ENCODE data around the gene ZNF423. TPM values are rescaled to one million over a fixed set of nuclear protein-coding genes. Genes with fewer than 3 reads are reported as not detected.

Gene ZNF423
- total and polyA plus RNA-seq, 2 experiments from 2014 or later, result 14.9 to 41.8 TPM

DNA sequence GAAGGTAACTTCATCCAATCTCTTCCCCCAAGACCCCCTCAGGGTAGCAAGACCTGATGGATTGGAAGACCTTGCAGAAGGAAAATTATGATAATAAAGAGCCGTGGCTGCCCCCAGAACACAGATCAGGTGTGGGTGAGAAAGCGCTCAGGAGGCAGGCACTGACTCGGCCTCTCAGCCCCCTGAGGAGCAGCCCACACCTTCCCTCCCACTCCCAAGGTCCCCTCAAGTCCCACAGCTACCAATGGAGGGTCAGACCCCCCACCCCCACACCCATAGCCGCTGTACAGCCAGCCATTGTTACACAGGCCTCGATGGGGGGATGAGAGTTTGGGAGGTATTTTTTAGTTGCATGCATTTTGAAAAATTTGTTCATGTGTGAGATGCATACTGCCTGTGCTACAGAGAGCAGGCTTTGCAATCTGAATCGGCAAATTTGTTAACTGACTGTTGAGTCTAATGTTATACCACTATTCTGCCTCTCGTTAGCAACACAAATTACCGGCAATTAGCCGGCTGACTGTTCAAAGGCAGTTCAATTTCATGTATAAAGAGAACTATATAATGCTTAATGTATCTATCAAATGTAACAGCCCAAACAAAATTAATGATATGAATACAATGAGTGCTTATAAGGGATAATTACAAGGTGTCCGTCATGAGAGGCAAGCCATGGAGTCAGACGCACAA lies 270.6 kb downstream of the ZNF423 start:
- Histone ChIP-seq H3K4me2 (no peak overlapping the region), H2AFZ (no peak overlapping the region), H4K20me1 (replicated peaks; ENCODE audit: insufficient read depth) (no peaks in the 10 kb centered on the region), H3K79me2 (replicated peaks; ENCODE audit: insufficient read depth) (no peaks in the 10 kb centered on the region), H3K9me2 (ENCODE audit: insufficient read depth) (no peaks in the 10 kb centered on the region; the same call in 1 of the 2 replicates), H3K4me1 (ENCODE audit: insufficient read depth) (peaks cover 8% of the 10 kb centered on the region), H3F3A (replicated peaks; ENCODE audit: low read depth) (no peaks in the 10 kb centered on the region), H3K27me3 (ENCODE audit: insufficient read depth) (no peaks in the 10 kb centered on the region), H3K27ac (ENCODE audit: low read depth) (no peak overlapping the region), H3K36me3 (ENCODE audit: insufficient read depth) (no peaks in the 10 kb centered on the region), H3K4me3 (no peak overlapping the region)
- ATAC-seq, result no peak
- no peak overlapping the region for H3K4me3 Mint-ChIP-seq
- peaks cover 3% of the 10 kb centered on the region; the same call in 2 of the 3 replicates for H3K9me3 Mint-ChIP-seq
- H3K4me1 Mint-ChIP-seq, result peaks cover 49% of the 10 kb centered on the region
- H3K36me3 Mint-ChIP-seq (ENCODE audit: low read depth), result no peaks in the 10 kb centered on the region
- H3K27ac Mint-ChIP-seq, result no peak overlapping the region
- TF ChIP-seq, protein P1, sequence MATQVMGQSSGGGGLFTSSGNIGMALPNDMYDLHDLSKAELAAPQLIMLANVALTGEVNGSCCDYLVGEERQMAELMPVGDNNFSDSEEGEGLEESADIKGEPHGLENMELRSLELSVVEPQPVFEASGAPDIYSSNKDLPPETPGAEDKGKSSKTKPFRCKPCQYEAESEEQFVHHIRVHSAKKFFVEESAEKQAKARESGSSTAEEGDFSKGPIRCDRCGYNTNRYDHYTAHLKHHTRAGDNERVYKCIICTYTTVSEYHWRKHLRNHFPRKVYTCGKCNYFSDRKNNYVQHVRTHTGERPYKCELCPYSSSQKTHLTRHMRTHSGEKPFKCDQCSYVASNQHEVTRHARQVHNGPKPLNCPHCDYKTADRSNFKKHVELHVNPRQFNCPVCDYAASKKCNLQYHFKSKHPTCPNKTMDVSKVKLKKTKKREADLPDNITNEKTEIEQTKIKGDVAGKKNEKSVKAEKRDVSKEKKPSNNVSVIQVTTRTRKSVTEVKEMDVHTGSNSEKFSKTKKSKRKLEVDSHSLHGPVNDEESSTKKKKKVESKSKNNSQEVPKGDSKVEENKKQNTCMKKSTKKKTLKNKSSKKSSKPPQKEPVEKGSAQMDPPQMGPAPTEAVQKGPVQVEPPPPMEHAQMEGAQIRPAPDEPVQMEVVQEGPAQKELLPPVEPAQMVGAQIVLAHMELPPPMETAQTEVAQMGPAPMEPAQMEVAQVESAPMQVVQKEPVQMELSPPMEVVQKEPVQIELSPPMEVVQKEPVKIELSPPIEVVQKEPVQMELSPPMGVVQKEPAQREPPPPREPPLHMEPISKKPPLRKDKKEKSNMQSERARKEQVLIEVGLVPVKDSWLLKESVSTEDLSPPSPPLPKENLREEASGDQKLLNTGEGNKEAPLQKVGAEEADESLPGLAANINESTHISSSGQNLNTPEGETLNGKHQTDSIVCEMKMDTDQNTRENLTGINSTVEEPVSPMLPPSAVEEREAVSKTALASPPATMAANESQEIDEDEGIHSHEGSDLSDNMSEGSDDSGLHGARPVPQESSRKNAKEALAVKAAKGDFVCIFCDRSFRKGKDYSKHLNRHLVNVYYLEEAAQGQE (IDR thresholded peaks at IDR 0.05; ENCODE audit: unreplicated experiment), result no peak
- TF ChIP-seq, protein P2, sequence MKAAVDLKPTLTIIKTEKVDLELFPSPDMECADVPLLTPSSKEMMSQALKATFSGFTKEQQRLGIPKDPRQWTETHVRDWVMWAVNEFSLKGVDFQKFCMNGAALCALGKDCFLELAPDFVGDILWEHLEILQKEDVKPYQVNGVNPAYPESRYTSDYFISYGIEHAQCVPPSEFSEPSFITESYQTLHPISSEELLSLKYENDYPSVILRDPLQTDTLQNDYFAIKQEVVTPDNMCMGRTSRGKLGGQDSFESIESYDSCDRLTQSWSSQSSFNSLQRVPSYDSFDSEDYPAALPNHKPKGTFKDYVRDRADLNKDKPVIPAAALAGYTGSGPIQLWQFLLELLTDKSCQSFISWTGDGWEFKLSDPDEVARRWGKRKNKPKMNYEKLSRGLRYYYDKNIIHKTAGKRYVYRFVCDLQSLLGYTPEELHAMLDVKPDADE (IDR thresholded peaks at IDR 0.05), result no peak
- TF ChIP-seq POLR2AphosphoS5 (IDR thresholded peaks at IDR 0.05; ENCODE audit: low read depth), result no peak
- TF ChIP-seq EZH2 (IDR thresholded peaks at IDR 0.05; ENCODE audit: low read depth, unreplicated experiment), result no peak
- no peak for TF ChIP-seq ZNF114 (CRISPR knock-in tag; IDR thresholded peaks at IDR 0.05)
- TF ChIP-seq, protein P3, sequence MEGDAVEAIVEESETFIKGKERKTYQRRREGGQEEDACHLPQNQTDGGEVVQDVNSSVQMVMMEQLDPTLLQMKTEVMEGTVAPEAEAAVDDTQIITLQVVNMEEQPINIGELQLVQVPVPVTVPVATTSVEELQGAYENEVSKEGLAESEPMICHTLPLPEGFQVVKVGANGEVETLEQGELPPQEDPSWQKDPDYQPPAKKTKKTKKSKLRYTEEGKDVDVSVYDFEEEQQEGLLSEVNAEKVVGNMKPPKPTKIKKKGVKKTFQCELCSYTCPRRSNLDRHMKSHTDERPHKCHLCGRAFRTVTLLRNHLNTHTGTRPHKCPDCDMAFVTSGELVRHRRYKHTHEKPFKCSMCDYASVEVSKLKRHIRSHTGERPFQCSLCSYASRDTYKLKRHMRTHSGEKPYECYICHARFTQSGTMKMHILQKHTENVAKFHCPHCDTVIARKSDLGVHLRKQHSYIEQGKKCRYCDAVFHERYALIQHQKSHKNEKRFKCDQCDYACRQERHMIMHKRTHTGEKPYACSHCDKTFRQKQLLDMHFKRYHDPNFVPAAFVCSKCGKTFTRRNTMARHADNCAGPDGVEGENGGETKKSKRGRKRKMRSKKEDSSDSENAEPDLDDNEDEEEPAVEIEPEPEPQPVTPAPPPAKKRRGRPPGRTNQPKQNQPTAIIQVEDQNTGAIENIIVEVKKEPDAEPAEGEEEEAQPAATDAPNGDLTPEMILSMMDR (conservative IDR thresholded peaks at IDR 0.05; ENCODE audit: low read depth in 2 of 2), result no peak
- no peak for TF ChIP-seq STAT1 (IDR thresholded peaks at IDR 0.05; ENCODE audit: unreplicated experiment)
- TF ChIP-seq NANOG (IDR thresholded peaks at IDR 0.05; ENCODE audit: borderline replicate concordance), result no peak
- TF ChIP-seq EZH2phosphoT487 (IDR thresholded peaks at IDR 0.05; ENCODE audit: unreplicated experiment), result no peak
- no peak for TF ChIP-seq ZNF331 (CRISPR knock-in tag; IDR thresholded peaks at IDR 0.05; ENCODE audit: low read depth)
- TF ChIP-seq, protein P4, sequence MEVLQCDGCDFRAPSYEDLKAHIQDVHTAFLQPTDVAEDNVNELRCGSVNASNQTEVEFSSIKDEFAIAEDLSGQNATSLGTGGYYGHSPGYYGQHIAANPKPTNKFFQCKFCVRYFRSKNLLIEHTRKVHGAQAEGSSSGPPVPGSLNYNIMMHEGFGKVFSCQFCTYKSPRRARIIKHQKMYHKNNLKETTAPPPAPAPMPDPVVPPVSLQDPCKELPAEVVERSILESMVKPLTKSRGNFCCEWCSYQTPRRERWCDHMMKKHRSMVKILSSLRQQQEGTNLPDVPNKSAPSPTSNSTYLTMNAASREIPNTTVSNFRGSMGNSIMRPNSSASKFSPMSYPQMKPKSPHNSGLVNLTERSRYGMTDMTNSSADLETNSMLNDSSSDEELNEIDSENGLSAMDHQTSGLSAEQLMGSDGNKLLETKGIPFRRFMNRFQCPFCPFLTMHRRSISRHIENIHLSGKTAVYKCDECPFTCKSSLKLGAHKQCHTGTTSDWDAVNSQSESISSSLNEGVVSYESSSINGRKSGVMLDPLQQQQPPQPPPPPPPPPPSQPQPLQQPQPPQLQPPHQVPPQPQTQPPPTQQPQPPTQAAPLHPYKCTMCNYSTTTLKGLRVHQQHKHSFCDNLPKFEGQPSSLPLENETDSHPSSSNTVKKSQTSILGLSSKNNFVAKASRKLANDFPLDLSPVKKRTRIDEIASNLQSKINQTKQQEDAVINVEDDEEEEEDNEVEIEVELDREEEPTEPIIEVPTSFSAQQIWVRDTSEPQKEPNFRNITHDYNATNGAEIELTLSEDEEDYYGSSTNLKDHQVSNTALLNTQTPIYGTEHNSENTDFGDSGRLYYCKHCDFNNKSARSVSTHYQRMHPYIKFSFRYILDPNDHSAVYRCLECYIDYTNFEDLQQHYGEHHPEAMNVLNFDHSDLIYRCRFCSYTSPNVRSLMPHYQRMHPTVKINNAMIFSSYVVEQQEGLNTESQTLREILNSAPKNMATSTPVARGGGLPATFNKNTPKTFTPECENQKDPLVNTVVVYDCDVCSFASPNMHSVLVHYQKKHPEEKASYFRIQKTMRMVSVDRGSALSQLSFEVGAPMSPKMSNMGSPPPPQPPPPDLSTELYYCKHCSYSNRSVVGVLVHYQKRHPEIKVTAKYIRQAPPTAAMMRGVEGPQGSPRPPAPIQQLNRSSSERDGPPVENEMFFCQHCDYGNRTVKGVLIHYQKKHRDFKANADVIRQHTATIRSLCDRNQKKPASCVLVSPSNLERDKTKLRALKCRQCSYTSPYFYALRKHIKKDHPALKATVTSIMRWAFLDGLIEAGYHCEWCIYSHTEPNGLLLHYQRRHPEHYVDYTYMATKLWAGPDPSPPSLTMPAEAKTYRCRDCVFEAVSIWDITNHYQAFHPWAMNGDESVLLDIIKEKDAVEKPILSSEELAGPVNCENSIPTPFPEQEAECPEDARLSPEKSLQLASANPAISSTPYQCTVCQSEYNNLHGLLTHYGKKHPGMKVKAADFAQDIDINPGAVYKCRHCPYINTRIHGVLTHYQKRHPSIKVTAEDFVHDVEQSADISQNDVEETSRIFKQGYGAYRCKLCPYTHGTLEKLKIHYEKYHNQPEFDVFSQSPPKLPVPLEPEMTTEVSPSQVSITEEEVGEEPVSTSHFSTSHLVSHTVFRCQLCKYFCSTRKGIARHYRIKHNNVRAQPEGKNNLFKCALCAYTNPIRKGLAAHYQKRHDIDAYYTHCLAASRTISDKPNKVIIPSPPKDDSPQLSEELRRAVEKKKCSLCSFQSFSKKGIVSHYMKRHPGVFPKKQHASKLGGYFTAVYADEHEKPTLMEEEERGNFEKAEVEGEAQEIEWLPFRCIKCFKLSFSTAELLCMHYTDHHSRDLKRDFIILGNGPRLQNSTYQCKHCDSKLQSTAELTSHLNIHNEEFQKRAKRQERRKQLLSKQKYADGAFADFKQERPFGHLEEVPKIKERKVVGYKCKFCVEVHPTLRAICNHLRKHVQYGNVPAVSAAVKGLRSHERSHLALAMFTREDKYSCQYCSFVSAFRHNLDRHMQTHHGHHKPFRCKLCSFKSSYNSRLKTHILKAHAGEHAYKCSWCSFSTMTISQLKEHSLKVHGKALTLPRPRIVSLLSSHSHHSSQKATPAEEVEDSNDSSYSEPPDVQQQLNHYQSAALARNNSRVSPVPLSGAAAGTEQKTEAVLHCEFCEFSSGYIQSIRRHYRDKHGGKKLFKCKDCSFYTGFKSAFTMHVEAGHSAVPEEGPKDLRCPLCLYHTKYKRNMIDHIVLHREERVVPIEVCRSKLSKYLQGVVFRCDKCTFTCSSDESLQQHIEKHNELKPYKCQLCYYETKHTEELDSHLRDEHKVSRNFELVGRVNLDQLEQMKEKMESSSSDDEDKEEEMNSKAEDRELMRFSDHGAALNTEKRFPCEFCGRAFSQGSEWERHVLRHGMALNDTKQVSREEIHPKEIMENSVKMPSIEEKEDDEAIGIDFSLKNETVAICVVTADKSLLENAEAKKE (CRISPR knock-in tag; IDR thresholded peaks at IDR 0.05), result no peak
- TF ChIP-seq JUNB (IDR thresholded peaks at IDR 0.05; ENCODE audit: unreplicated experiment), result no peak
- TF ChIP-seq CREB1 (CRISPR knock-in tag; IDR thresholded peaks at IDR 0.05; ENCODE audit: low read depth), result no peak
- H3K27me3 Mint-ChIP-seq (ENCODE audit: insufficient read depth, low read depth, poor library complexity), result peaks cover 6% of the 10 kb centered on the region
- no peak for DNase-seq (ENCODE audit: low spot score)
